Tibial nerve (tissue), 3 donors: Measurements from ENCODE around the gene ACOT9.

Experiments used
- CTCF ChIP-seq, 5 experiments: fragments of 200-600 bp in 3 of 5; fragments of 450-650 bp in 2 of 5; sonication (generic) in 3 of 5; IDR thresholded peaks; one replicate each; pipeline ENCODE4 v1.5.1; 2016 to 2019; ENCODE audit warnings: antibody characterized with exemption in 5 of 5, mild to moderate bottlenecking in 3 of 5, moderate library complexity in 2 of 5
- POLR2A ChIP-seq, 2 donors: fragments of 450-650 bp; IDR thresholded peaks; one replicate each; pipeline ENCODE4 v1.6.1; 2017; ENCODE audit warnings: antibody characterized with exemption in 2 of 2, mild to moderate bottlenecking in 2 of 2, moderate library complexity in 2 of 2

GRCh38 chrX:23764188-23764984 lies 21.3 kb upstream of the ACOT9 start:
- TF ChIP-seq CTCF (IDR thresholded peaks at IDR 0.05) (no peak), POLR2A (IDR thresholded peaks at IDR 0.05) (no peak)
